Measurements from ENCODE around the gene RGS18. TPM values are rescaled to one million over a fixed set of nuclear protein-coding genes. Genes with fewer than 3 reads are reported as not detected.

The RGS18 gene
- total and polyA plus RNA-seq, 2 of the 4 experiments (the other 2 are of a cell fraction): 0.09 to 0.18 TPM

- Histone ChIP-seq H4K20me1 (ENCODE audit: insufficient read depth, low read length) (no peaks in the 10 kb centered on the region), H2BK15ac (ENCODE audit: low read depth, low read length) (0 out of 3 replicates have a peak overlapping the region, but pooled peaks have one; percentile 7), H4K8ac (ENCODE audit: low read depth in 2 of 2, low read length in 2 of 2) (no peak overlapping the region), H3K14ac (replicated peaks; ENCODE audit: low read depth, low read length) (no peak overlapping the region), H4K5ac (ENCODE audit: low read depth, low read length) (no peak overlapping the region), H3K23ac (ENCODE audit: low read depth, low read length) (no peak overlapping the region), H3K4me1 (ENCODE audit: control insufficient read depth, insufficient read depth, low read length) (peaks cover 2% of the 10 kb centered on the region; the same call in 1 of the 2 replicates), H3K79me1 (ENCODE audit: low read depth in 1 of 2, low read length in 2 of 2) (no peaks in the 10 kb centered on the region), H3K9me3 (ENCODE audit: control insufficient read depth, insufficient read depth, low read length) (0 out of 2 replicates have a peak, but pooled peaks cover 3% of the 10 kb centered on the region), H3K4me3 (ENCODE audit: insufficient read depth, low read depth, low read length) (no peak overlapping the region), H2AFZ (replicated peaks; ENCODE audit: low read length, poor library complexity) (no peak overlapping the region), H3K4ac (ENCODE audit: low read depth, low read length) (no peak overlapping the region), H2BK5ac (ENCODE audit: low read depth, low read length, poor library complexity, severe bottlenecking) (no peak overlapping the region), H2BK120ac (ENCODE audit: low read depth, low read length) (no peak overlapping the region), H2AK9ac (replicated peaks; ENCODE audit: low read depth, low read length, poor library complexity) (no peak overlapping the region), H3K4me2 (ENCODE audit: low read depth, low read length) (no peak overlapping the region), H3K9me1 (ENCODE audit: insufficient read depth, low read length) (no peaks in the 10 kb centered on the region), H3K9ac (ENCODE audit: low read depth, low read length) (no peak overlapping the region), H3K56ac (ENCODE audit: extremely low read depth, insufficient read depth, low read length) (no peak overlapping the region), H2BK20ac (ENCODE audit: low read depth, low read length) (no peak overlapping the region), H3K27me3 (ENCODE audit: control insufficient read depth, insufficient read depth, low read length) (no peaks in the 10 kb centered on the region), H3K36me3 (ENCODE audit: control insufficient read depth, insufficient read depth, low read length) (no peaks in the 10 kb centered on the region), H3K18ac (ENCODE audit: low read depth, low read length) (no peak overlapping the region), H3K27ac (ENCODE audit: insufficient read depth, low read length) (no peak overlapping the region), H4K91ac (ENCODE audit: insufficient read depth, low read depth, low read length) (no peak overlapping the region), H2AK5ac (ENCODE audit: low read depth, low read length) (no peak overlapping the region)
- no peak for ATAC-seq (ENCODE audit: low read depth)
- ChIA-PET CTCF (interaction anchor here (0.7 kb wide), 1 partner anchor 1544 kb away, joined by 3 read pairs; no protein-coding TSS in a partner anchor), POLR2A (ENCODE audit: unreplicated experiment) (no interaction called here)
- no CpG with 5 or more reads among the region's 2 CpGs for WGBS, 2 experiments (ENCODE audit: extremely low coverage in 2 of 2, insufficient read length in 1 of 2)
- in situ Hi-C loops (cut with MboI; ENCODE audit: low sequenced_read_pairs) (no loop called here), dilution Hi-C loops (cut with HindIII; ENCODE audit: low sequenced_read_pairs, unreplicated experiment) (no loop called here), intact Hi-C loops (cut with micrococcal nuclease) (no loop called here)
- no peak for TF ChIP-seq USF2 (IDR thresholded peaks at IDR 0.05; ENCODE audit: low read depth, low read length)
- TF ChIP-seq MXI1 (IDR thresholded peaks at IDR 0.05; ENCODE audit: borderline replicate concordance, low read depth, low read length): no peak
- no peak for TF ChIP-seq RAD21 (IDR thresholded peaks at IDR 0.05; ENCODE audit: low read length)
- TF ChIP-seq, protein P1, sequence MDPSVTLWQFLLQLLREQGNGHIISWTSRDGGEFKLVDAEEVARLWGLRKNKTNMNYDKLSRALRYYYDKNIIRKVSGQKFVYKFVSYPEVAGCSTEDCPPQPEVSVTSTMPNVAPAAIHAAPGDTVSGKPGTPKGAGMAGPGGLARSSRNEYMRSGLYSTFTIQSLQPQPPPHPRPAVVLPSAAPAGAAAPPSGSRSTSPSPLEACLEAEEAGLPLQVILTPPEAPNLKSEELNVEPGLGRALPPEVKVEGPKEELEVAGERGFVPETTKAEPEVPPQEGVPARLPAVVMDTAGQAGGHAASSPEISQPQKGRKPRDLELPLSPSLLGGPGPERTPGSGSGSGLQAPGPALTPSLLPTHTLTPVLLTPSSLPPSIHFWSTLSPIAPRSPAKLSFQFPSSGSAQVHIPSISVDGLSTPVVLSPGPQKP (IDR thresholded peaks at IDR 0.05; ENCODE audit: borderline replicate concordance, low read depth, low read length): no peak
- TF ChIP-seq MAZ (IDR thresholded peaks at IDR 0.05; ENCODE audit: borderline replicate concordance, low read depth, low read length): no peak
- no peak for TF ChIP-seq FOS (IDR thresholded peaks at IDR 0.05; ENCODE audit: low read depth, low read length)
- TF ChIP-seq, protein P2, sequence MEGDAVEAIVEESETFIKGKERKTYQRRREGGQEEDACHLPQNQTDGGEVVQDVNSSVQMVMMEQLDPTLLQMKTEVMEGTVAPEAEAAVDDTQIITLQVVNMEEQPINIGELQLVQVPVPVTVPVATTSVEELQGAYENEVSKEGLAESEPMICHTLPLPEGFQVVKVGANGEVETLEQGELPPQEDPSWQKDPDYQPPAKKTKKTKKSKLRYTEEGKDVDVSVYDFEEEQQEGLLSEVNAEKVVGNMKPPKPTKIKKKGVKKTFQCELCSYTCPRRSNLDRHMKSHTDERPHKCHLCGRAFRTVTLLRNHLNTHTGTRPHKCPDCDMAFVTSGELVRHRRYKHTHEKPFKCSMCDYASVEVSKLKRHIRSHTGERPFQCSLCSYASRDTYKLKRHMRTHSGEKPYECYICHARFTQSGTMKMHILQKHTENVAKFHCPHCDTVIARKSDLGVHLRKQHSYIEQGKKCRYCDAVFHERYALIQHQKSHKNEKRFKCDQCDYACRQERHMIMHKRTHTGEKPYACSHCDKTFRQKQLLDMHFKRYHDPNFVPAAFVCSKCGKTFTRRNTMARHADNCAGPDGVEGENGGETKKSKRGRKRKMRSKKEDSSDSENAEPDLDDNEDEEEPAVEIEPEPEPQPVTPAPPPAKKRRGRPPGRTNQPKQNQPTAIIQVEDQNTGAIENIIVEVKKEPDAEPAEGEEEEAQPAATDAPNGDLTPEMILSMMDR (conservative IDR thresholded peaks at IDR 0.05; ENCODE audit: low read depth, low read length): no peak
- no peak for TF ChIP-seq SMC3 (IDR thresholded peaks at IDR 0.05; ENCODE audit: low read depth, low read length)
- no peak for DNase-seq
- BruUV-seq (replicated peaks): no TSS peak
These were observed 35.0 kb upstream of the RGS18 start for GRCh38 chr1:192123212-192123611.

Data from IMR-90 (cell line).